ENCODE measurements around the gene ARL15. TPM values are rescaled to one million over a fixed set of nuclear protein-coding genes. Genes with fewer than 3 reads are reported as not detected.

The ARL15 gene
- total RNA-seq, 1 experiment from 2014 or later, result 6.9 TPM

DNA sequence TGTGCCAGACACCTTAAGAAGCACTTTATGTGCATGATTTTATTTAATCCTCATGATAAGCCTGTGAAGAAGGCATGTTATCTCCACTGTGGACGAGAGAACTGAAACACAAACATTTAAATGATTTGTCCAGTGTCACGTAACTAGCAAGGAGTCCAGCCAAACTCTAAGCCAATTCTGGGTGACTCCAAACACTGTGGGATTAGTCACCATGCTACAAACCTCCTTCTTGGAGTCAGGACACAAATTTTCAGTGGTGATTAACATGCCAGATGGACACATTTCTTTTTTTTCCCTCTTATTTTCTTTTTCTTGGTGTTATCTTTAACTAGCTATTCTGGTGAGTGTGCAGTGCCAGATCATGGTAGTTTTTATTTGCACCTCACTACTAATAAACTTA, 433.1 kb downstream of the ARL15 start:
- intact Hi-C loops (cut with micrococcal nuclease), result loop anchor here (10.0 kb wide), 1 partner anchor 752 kb away; no protein-coding TSS in a partner anchor
- Histone ChIP-seq H3K27ac (ENCODE audit: low read length) (no peak overlapping the region), H3F3A (ENCODE audit: low read length, unreplicated experiment) (no peaks in the 10 kb centered on the region), H3K36me3 (ENCODE audit: low read depth, low read length) (no peaks in the 10 kb centered on the region), H3K9ac (ENCODE audit: low read length) (no peak overlapping the region), H2AFZ (ENCODE audit: low read length) (no peak overlapping the region), H3K79me2 (ENCODE audit: low read length) (no peaks in the 10 kb centered on the region), H3K27me3 (ENCODE audit: low read length) (no peaks in the 10 kb centered on the region), H3K4me3 (ENCODE audit: low read length) (no peak overlapping the region), H3K4me1 (ENCODE audit: insufficient read depth, low read length) (no peaks in the 10 kb centered on the region), H3K9me3 (ENCODE audit: low read length) (no peaks in the 10 kb centered on the region), H4K20me1 (ENCODE audit: low read length) (no peaks in the 10 kb centered on the region), H3K9me2 (replicated peaks; ENCODE audit: low read length) (no peaks in the 10 kb centered on the region), H3K4me2 (ENCODE audit: low read length) (peak overlapping the region; percentile 22; the same call in 1 of the 2 replicates)
- no TSS peak for BruUV-seq (replicated peaks)
- ChIA-PET POLR2A (ENCODE audit: unreplicated experiment) (no interaction called here), CTCF (no interaction called here)
- TF ChIP-seq EZH2 (IDR thresholded peaks at IDR 0.05; ENCODE audit: low read length, unreplicated experiment) (no peak), EZH2phosphoT487 (IDR thresholded peaks at IDR 0.05; ENCODE audit: borderline replicate concordance, low read length) (no peak)
- TF ChIP-seq, protein P1, sequence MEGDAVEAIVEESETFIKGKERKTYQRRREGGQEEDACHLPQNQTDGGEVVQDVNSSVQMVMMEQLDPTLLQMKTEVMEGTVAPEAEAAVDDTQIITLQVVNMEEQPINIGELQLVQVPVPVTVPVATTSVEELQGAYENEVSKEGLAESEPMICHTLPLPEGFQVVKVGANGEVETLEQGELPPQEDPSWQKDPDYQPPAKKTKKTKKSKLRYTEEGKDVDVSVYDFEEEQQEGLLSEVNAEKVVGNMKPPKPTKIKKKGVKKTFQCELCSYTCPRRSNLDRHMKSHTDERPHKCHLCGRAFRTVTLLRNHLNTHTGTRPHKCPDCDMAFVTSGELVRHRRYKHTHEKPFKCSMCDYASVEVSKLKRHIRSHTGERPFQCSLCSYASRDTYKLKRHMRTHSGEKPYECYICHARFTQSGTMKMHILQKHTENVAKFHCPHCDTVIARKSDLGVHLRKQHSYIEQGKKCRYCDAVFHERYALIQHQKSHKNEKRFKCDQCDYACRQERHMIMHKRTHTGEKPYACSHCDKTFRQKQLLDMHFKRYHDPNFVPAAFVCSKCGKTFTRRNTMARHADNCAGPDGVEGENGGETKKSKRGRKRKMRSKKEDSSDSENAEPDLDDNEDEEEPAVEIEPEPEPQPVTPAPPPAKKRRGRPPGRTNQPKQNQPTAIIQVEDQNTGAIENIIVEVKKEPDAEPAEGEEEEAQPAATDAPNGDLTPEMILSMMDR (conservative IDR thresholded peaks at IDR 0.05; ENCODE audit: low read depth, low read length), result no peak
- DNase-seq (peak; percentile 33), ATAC-seq (peak; percentile 61)

DNA sequence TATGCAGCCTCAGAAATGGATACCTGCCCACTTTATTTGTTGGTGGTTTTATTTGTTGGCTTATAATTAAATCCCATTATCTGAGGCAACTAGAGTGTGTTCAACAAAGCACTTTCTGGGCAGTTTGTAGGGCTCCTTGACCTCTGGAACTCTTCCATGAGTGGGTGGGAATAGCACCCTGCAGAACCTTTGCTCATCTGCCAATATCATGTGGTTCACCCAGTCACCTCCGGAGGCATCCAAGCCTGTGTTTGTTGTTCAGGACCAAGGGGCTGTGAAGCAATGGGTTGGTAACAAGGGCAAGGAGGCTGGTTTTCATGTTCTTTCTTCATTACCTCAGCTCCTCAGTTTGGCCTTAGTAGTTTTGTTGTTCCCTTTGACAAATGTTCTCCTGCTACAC, 436.0 kb downstream of the ARL15 start:
- no peak overlapping the region for H3K4me3 ChIP-seq (ENCODE audit: low read length)
- TF ChIP-seq, protein P1 (conservative IDR thresholded peaks at IDR 0.05; ENCODE audit: low read depth, low read length), result 0 out of 2 replicates have a peak, but pooled peaks have one; percentile 10
- TF ChIP-seq EZH2 (IDR thresholded peaks at IDR 0.05; ENCODE audit: low read length, unreplicated experiment), result no peak
- ATAC-seq (no peak), DNase-seq (peak; percentile 21)
- no peaks in the 10 kb centered on the region for H4K20me1 ChIP-seq (ENCODE audit: low read length)
- no peak overlapping the region for H3K9ac ChIP-seq (ENCODE audit: low read length)
- H3K4me2 ChIP-seq (ENCODE audit: low read length), result no peak overlapping the region
- no peaks in the 10 kb centered on the region for H3K79me2 ChIP-seq (ENCODE audit: low read length)
- ChIA-PET POLR2A (ENCODE audit: unreplicated experiment) (no interaction called here), CTCF (no interaction called here)
- intact Hi-C loops (cut with micrococcal nuclease), result loop anchor here (5.0 to 10.0 kb wide), 2 partner anchors 447 to 750 kb away; no protein-coding TSS in a partner anchor
- H3F3A ChIP-seq (ENCODE audit: low read length, unreplicated experiment), result no peaks in the 10 kb centered on the region
- H3K4me1 ChIP-seq (ENCODE audit: insufficient read depth, low read length), result no peaks in the 10 kb centered on the region
- H3K9me2 ChIP-seq (replicated peaks; ENCODE audit: low read length), result no peaks in the 10 kb centered on the region
- no peaks in the 10 kb centered on the region for H3K27me3 ChIP-seq (ENCODE audit: low read length)
- no peaks in the 10 kb centered on the region for H3K9me3 ChIP-seq (ENCODE audit: low read length)
- no peak overlapping the region for H3K27ac ChIP-seq (ENCODE audit: low read length)
- H2AFZ ChIP-seq (ENCODE audit: low read length), result no peak overlapping the region
- H3K36me3 ChIP-seq (ENCODE audit: low read depth, low read length), result no peaks in the 10 kb centered on the region
- BruUV-seq (replicated peaks), result no TSS peak

DNA sequence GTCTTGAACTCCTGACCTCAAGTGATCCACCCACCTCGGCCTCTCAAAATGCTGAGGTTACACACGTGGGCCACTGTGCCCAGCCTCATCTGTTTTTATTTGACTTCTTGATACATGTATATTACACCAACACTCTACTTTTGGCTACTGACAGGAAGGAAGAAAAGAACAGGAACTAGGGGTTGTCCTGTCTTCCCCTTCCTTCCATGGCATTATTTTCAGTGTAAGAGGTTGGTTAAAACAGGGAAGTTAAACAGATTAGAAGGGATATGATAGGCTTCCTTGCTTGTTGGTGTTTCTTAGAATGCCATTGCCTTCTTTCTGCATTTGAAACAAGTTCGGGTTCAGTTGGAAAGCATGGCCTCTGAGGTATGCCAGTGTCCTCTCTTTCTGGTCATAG, 437.1 kb downstream of the ARL15 start:
- H3K4me1 ChIP-seq (ENCODE audit: insufficient read depth, low read length), result no peaks in the 10 kb centered on the region
- H4K20me1 ChIP-seq (ENCODE audit: low read length), result no peaks in the 10 kb centered on the region
- H3K36me3 ChIP-seq (ENCODE audit: low read depth, low read length), result no peaks in the 10 kb centered on the region
- no peaks in the 10 kb centered on the region for H3F3A ChIP-seq (ENCODE audit: low read length, unreplicated experiment)
- ChIA-PET CTCF (no interaction called here), POLR2A (ENCODE audit: unreplicated experiment) (no interaction called here)
- H3K9me3 ChIP-seq (ENCODE audit: low read length), result no peaks in the 10 kb centered on the region
- H3K27me3 ChIP-seq (ENCODE audit: low read length), result no peaks in the 10 kb centered on the region
- no peak overlapping the region for H3K27ac ChIP-seq (ENCODE audit: low read length)
- no peak for ATAC-seq
- H3K79me2 ChIP-seq (ENCODE audit: low read length), result no peaks in the 10 kb centered on the region
- no peak for TF ChIP-seq EZH2phosphoT487 (IDR thresholded peaks at IDR 0.05; ENCODE audit: borderline replicate concordance, low read length)
- TF ChIP-seq EZH2 (IDR thresholded peaks at IDR 0.05; ENCODE audit: low read length, unreplicated experiment), result no peak
- TF ChIP-seq, protein P1 (conservative IDR thresholded peaks at IDR 0.05; ENCODE audit: low read depth, low read length), result no peak
- H3K9me2 ChIP-seq (replicated peaks; ENCODE audit: low read length), result no peaks in the 10 kb centered on the region
- intact Hi-C loops (cut with micrococcal nuclease), result loop anchor here (5.0 to 10.0 kb wide), 2 partner anchors 446 to 748 kb away; no protein-coding TSS in a partner anchor
- no peak overlapping the region for H3K9ac ChIP-seq (ENCODE audit: low read length)
- no peak overlapping the region for H3K4me2 ChIP-seq (ENCODE audit: low read length)
- no peak overlapping the region for H3K4me3 ChIP-seq (ENCODE audit: low read length)
- no peak overlapping the region for H2AFZ ChIP-seq (ENCODE audit: low read length)
- DNase-seq, result no peak
- no TSS peak for BruUV-seq (replicated peaks)

Measured in PC-3 (cell line).